ENCODE data around the gene PGM2.

GRCh38 chr4:37835806-37836205 lies 9.3 kb downstream of the PGM2 start:
- TF ChIP-seq CTCF (IDR thresholded peaks at IDR 0.05) = no peak
- TF ChIP-seq POLR2A (IDR thresholded peaks at IDR 0.05) = no peak
